Large intestine (tissue), 3 donors: ENCODE results near the gene PTK6. TPM values are rescaled to one million over a fixed set of nuclear protein-coding genes. Genes with fewer than 3 reads are reported as not detected.

Experiments used
- DNase-seq, 2 donors: peaks; one replicate each; pipeline versions ENCODE4 v3.0.0 to v3.0.0-alpha.2; 2013
- H3K27ac ChIP-seq: one replicate; pipeline ENCODE4 v1.5.1; 2013; ENCODE audit warnings: low read length
- H3K27me3 ChIP-seq: 2 replicates; pipeline ENCODE4 v1.6.1; 2013; ENCODE audit warnings: low read length; ENCODE audit not compliant: control insufficient read depth, insufficient read depth
- H3K36me3 ChIP-seq: 2 replicates; pipeline ENCODE4 v1.6.1; 2013; ENCODE audit warnings: low read length; ENCODE audit not compliant: control insufficient read depth, insufficient read depth
- H3K4me1 ChIP-seq: one replicate; pipeline ENCODE4 v1.6.1; 2013; ENCODE audit warnings: low read length; ENCODE audit not compliant: control insufficient read depth, insufficient read depth
- H3K4me3 ChIP-seq: one replicate; pipeline ENCODE4 v1.5.1; 2013; ENCODE audit warnings: low read length
- H3K9me3 ChIP-seq: one replicate; pipeline ENCODE4 v1.6.1; 2013; ENCODE audit warnings: mild to moderate bottlenecking, low read depth, low read length, moderate library complexity; ENCODE audit not compliant: control insufficient read depth
- WGBS: methylation state at CpG from one replicate; pipeline ENCODE4 v1.1.5; 2013; ENCODE audit warnings: low lambda C conversion rate; ENCODE audit not compliant: insufficient coverage; 5-methylcytosine and 5-hydroxymethylcytosine counted together
- polyA plus RNA-seq: library from polyadenylated mRNA; unstranded; fragments of 120-200 nt; gene quantifications from one replicate; pipeline ENCODE4 v1.2.1, GENCODE V29; 2013

The PTK6 gene
- polyA plus RNA-seq, 1 donor, result 0.31 TPM

DNA sequence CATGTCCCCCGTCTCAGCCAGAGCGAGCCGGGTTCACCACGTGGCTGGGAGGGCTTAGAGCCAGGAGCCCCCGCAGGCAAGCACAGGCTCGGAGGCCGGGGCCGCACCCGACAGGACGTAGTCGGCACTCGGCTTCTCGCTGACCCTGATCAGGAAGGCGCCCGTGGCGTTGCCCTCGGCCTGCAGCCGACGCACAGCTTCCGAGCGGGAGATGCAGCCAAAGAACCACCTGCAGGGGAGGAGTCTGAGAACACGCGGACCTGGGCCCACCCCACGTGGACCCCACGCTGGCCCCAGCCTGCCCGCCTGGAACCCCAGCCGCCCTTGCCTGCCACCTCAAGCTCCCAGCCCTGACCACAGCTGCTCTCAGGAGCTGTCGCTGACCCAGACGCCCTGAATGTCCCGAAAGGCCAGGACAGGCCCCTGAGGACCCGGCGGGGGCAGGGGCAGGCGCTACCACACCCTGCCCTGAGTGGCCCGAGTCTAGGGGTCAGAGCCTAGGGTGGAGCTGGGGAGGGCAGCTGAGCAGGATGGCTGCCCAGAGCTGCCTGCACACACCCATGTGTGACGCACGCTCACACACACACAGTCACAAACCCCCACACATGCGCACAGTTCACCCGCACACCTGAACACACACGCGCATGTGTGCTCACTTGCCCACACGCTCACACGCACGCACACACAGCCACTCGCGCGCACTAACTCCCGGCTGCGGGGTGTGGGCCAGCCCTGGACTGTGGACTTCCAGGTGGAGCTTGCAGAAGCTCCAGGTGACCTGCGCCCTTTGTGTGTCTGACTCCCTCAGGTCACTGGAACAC is 2.1 kb downstream of the PTK6 start:
- no CpG with 5 or more reads among the region's 49 CpGs for WGBS
- H3K9me3 ChIP-seq, result peaks cover 9% of the 10 kb centered on the region
- H3K27me3 ChIP-seq, result peaks cover 7% of the 10 kb centered on the region
- H3K36me3 ChIP-seq, result no peaks in the 10 kb centered on the region
- H3K4me1 ChIP-seq, result peaks cover 37% of the 10 kb centered on the region
- H3K4me3 ChIP-seq, result no peak overlapping the region
- peak in 1 of 2 donors; percentile 69 for DNase-seq
- no peak overlapping the region for H3K27ac ChIP-seq

- no CpG with 5 or more reads among the region's 12 CpGs for WGBS
- peaks cover 37% of the 10 kb centered on the region for H3K4me1 ChIP-seq
- H3K27me3 ChIP-seq, result peaks cover 7% of the 10 kb centered on the region
- H3K4me3 ChIP-seq, result no peak overlapping the region
- DNase-seq, result no peak
- H3K9me3 ChIP-seq, result peaks cover 9% of the 10 kb centered on the region
- no peaks in the 10 kb centered on the region for H3K36me3 ChIP-seq
- no peak overlapping the region for H3K27ac ChIP-seq
Observed at GRCh38 chr20:63534427-63534830, 2.7 kb downstream of the PTK6 start.

- H3K27me3 ChIP-seq, result peaks cover 7% of the 10 kb centered on the region
- H3K4me1 ChIP-seq, result peaks cover 37% of the 10 kb centered on the region
- H3K27ac ChIP-seq, result no peak overlapping the region
Observed at GRCh38 chr20:63533871-63534393, 3.2 kb downstream of the PTK6 start.

DNA sequence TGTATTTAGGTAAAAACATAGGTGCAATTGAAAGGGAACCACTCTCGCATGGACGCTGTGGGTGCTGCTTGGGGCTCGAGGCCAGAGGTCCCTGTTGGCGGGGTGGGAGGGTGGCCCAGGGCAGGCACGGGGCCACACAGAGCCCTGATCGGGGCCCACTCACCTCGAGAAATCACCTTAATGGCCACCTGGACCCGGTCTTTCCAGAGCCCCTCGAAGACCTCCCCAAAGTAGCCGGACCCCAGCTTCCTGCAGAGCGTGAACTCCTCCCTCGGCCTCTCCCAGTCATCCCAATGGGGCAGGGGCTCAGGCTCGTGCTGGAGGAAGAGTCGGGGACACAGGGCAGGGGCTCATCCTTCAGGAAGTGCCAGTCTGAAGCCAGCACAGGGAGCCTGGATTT is 3.8 kb downstream of the PTK6 start:
- peaks cover 9% of the 10 kb centered on the region for H3K9me3 ChIP-seq
- no peak overlapping the region for H3K4me3 ChIP-seq
- H3K4me1 ChIP-seq, result peaks cover 36% of the 10 kb centered on the region
- WGBS, result no CpG with 5 or more reads among the region's 14 CpGs
- H3K36me3 ChIP-seq, result no peaks in the 10 kb centered on the region
- no peak overlapping the region for H3K27ac ChIP-seq
- no peak for DNase-seq
- peaks cover 7% of the 10 kb centered on the region for H3K27me3 ChIP-seq

More at GRCh38 chr20:63533871-63534393, 3.2 kb downstream of the PTK6 start:
- no CpG with 5 or more reads among the region's 28 CpGs for WGBS
- DNase-seq, result no peak
- H3K9me3 ChIP-seq, result peaks cover 9% of the 10 kb centered on the region
- H3K4me3 ChIP-seq, result no peak overlapping the region
- no peaks in the 10 kb centered on the region for H3K36me3 ChIP-seq

GRCh38 chr20:63532449-63532971 is 4.7 kb downstream of the PTK6 start:
- 94% methylated on average over 3 of the region's 24 CpGs for WGBS
- Histone ChIP-seq H3K27me3 (peaks cover 7% of the 10 kb centered on the region), H3K4me3 (no peak overlapping the region), H3K27ac (no peak overlapping the region), H3K36me3 (no peaks in the 10 kb centered on the region), H3K4me1 (peaks cover 29% of the 10 kb centered on the region), H3K9me3 (peaks cover 9% of the 10 kb centered on the region)
- DNase-seq, result no peak

DNA sequence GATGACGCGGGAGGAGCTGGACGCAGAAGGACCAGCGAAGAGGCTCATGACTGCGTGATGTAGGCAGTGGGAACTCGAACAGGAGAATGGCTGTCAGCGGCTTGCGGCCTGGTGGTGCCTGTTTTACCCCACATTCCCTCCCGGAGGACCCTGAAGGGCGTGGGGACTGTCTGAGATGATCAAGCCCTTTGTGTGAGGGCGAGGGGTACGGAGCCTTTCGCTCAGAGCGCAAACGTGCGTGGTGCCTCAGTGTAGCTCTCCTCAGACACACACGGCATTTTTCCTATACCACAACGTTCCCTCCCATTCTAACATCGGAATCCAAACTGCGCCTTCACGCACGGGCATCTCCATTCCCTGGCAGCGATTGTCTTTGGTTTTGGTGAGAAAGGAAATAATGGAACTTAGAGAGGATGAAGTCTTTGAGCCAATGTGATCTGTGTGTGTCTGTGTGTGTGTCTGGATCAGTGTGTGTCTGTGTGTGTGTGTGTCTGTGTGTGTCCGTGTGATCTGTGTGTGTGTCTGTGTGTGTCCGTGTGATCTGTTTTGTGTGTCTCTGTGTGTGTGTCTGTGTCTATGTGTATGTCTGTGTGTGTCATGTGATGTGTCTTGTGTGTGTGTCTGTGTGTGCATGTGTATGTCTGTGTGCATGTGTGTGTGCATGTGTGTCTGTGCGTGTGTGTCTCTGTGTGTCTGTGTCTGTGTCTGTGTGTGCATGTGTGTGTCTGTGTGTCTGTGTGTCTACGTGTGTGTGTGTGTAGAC is 5.3 kb downstream of the PTK6 start:
- DNase-seq, result no peak
- WGBS, result no CpG with 5 or more reads among the region's 27 CpGs

DNA sequence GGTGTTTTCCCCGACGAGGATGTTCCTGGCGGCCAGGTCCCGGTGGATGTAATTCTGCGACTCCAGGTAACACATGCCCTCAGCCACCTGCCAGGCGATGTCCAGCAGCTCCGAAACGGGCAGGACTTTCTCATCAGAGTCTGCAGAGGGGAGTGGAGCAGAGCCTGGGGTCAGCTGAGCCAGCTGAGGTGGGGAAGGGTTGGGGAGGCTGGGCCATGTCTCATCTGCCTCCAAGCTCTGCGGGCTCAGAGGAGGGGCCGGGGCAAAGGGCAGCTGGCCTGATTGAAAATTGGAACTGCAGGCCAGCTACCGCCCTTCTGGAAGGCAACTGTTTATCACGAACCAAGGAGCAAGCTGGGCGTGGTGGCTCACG is 6.4 kb downstream of the PTK6 start:
- DNase-seq, result peak; percentile 54 to 76
- H3K4me3 ChIP-seq, result no peak overlapping the region
- peaks cover 3% of the 10 kb centered on the region for H3K9me3 ChIP-seq
- no peak overlapping the region for H3K27ac ChIP-seq
- no peaks in the 10 kb centered on the region for H3K36me3 ChIP-seq
- WGBS, result no CpG with 5 or more reads among the region's 14 CpGs
- H3K27me3 ChIP-seq, result peaks cover 7% of the 10 kb centered on the region
- H3K4me1 ChIP-seq, result peaks cover 20% of the 10 kb centered on the region

More for the DNA sequence above, 5.3 kb downstream of the PTK6 start:
- H3K4me1 ChIP-seq, result peaks cover 25% of the 10 kb centered on the region
- H3K9me3 ChIP-seq, result peaks cover 3% of the 10 kb centered on the region
- H3K4me3 ChIP-seq, result no peak overlapping the region
- H3K27ac ChIP-seq, result no peak overlapping the region
- H3K27me3 ChIP-seq, result peaks cover 7% of the 10 kb centered on the region
- no peaks in the 10 kb centered on the region for H3K36me3 ChIP-seq

GRCh38 chr20:63529861-63530787 is 7.1 kb downstream of the PTK6 start:
- DNase-seq, result no peak
- H3K4me1 ChIP-seq, result peaks cover 17% of the 10 kb centered on the region
- no CpG with 5 or more reads among the region's 39 CpGs for WGBS
- peaks cover 3% of the 10 kb centered on the region for H3K9me3 ChIP-seq
- peaks cover 7% of the 10 kb centered on the region for H3K27me3 ChIP-seq
- H3K4me3 ChIP-seq, result no peak overlapping the region
- no peak overlapping the region for H3K27ac ChIP-seq
- H3K36me3 ChIP-seq, result no peaks in the 10 kb centered on the region

DNA sequence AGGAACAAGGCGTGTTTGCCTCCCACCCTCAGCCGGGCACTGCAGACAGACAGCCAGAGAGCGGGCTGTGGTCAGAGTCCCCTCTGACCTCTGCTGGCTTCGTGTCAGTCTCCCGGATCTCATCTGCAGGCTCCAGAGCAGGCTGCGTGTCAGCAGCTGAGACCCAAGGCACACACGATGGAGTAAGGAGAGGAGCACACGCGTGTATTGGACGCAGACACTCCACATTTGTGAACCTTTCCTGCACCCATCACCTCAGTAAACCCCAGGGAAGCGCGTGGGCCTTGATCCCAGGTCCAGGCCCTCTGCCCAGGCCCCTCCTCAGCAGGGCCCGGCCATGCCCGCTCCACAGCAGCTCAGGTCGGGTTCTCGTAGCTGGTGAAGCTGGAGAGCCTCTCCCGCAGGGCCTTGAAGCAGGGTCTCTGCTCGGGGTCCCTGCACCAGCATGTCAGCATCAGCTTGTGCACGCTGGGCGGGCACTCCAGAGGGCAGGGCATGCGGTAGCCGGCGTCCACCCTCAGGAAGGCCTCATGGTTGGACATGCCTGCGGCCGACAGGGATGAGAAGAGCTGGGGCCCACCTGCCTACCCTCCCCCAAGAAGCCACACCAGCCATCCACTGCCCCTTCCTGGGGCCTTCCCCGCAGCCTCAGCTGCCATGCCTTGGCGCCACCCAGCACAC is 7.9 kb downstream of the PTK6 start:
- Histone ChIP-seq H3K36me3 (no peaks in the 10 kb centered on the region), H3K4me1 (peaks cover 9% of the 10 kb centered on the region), H3K27me3 (peaks cover 5% of the 10 kb centered on the region), H3K4me3 (no peak overlapping the region), H3K27ac (no peak overlapping the region), H3K9me3 (no peaks in the 10 kb centered on the region)
- no CpG with 5 or more reads among the region's 27 CpGs for WGBS
- DNase-seq, result no peak
